Hepatocyte (in vitro differentiated cells): ENCODE data around the gene DIS3L2. TPM values are rescaled to one million over a fixed set of nuclear protein-coding genes. Genes with fewer than 3 reads are reported as not detected.

Experiments
- DNase-seq: peaks from one replicate; pipeline ENCODE4 v3.0.0-alpha.2; 2016; ENCODE audit warnings: low spot score
- H2AFZ ChIP-seq: fragments of 200-600 bp; sonication (generic); 2 replicates; pipeline ENCODE4 v1.6.0; 2016; ENCODE audit warnings: antibody characterized with exemption, mild to moderate bottlenecking
- H3K27ac ChIP-seq: fragments of 200-600 bp; sonication (generic); 2 replicates; pipeline ENCODE4 v1.5.1; 2016; ENCODE audit warnings: mild to moderate bottlenecking
- H3K27me3 ChIP-seq: fragments of 200-600 bp; sonication (generic); 2 replicates; pipeline ENCODE4 v1.6.1; 2016
- H3K36me3 ChIP-seq: fragments of 200-600 bp; sonication (generic); replicated peaks from 2 replicates; pipeline ENCODE4 v1.5.1; 2016; ENCODE audit warnings: low read depth; ENCODE audit not compliant: insufficient read depth
- H3K4me1 ChIP-seq: fragments of 200-600 bp; sonication (generic); 2 replicates; pipeline ENCODE4 v1.5.1; 2016; ENCODE audit warnings: mild to moderate bottlenecking, moderate library complexity; ENCODE audit not compliant: insufficient read depth
- H3K4me2 ChIP-seq: fragments of 200-600 bp; sonication (generic); 2 replicates; pipeline ENCODE4 v1.6.0; 2016
- H3K4me3 ChIP-seq: fragments of 200-600 bp; sonication (generic); 2 replicates; pipeline ENCODE4 v1.5.1; 2016; ENCODE audit warnings: mild to moderate bottlenecking
- H3K79me2 ChIP-seq: fragments of 200-600 bp; sonication (generic); 2 replicates; pipeline ENCODE4 v1.6.0; 2017; ENCODE audit warnings: mild to moderate bottlenecking
- H3K9me2 ChIP-seq: fragments of 200-600 bp; sonication (generic); replicated peaks from 2 replicates; pipeline ENCODE4 v1.6.0; 2017; ENCODE audit warnings: mild to moderate bottlenecking; ENCODE audit not compliant: insufficient read depth
- H3K9me3 ChIP-seq: fragments of 200-600 bp; sonication (generic); 2 replicates; pipeline ENCODE4 v1.5.1; 2016; ENCODE audit warnings: low read depth, mild to moderate bottlenecking
- H4K20me1 ChIP-seq: fragments of 200-600 bp; sonication (generic); 2 replicates; pipeline ENCODE4 v1.6.0; 2016; ENCODE audit warnings: mild to moderate bottlenecking; ENCODE audit not compliant: insufficient read depth, poor library complexity, severe bottlenecking
- CTCF ChIP-seq: fragments of 200-600 bp; sonication (generic); IDR thresholded peaks from 2 replicates; pipeline ENCODE4 v1.5.1; 2016; ENCODE audit warnings: antibody characterized with exemption, mild to moderate bottlenecking; ENCODE audit not compliant: poor library complexity
- EZH2 ChIP-seq: fragments of 200-600 bp; sonication (generic); IDR thresholded peaks from 2 replicates; pipeline ENCODE4 v1.6.1; 2016; ENCODE audit warnings: antibody characterized with exemption, mild to moderate bottlenecking, borderline replicate concordance
- EZH2phosphoT487 ChIP-seq: fragments of 200-600 bp; sonication (generic); IDR thresholded peaks from one replicate; pipeline ENCODE4 v1.6.1; 2018; ENCODE audit warnings: antibody characterized with exemption, mild to moderate bottlenecking, low read depth, moderate library complexity; ENCODE audit not compliant: unreplicated experiment, severe bottlenecking
- WGBS: methylation state at CpG from one replicate; pipeline ENCODE4 v1.1.6; 2016; ENCODE audit warnings: low lambda C conversion rate; ENCODE audit errors: missing lambda C conversion rate; 5-methylcytosine and 5-hydroxymethylcytosine counted together
- polyA plus RNA-seq: library from polyadenylated mRNA; unstranded; fragments of >200 nt; fragmentation: Nextera tagmentation; extraction: Ambion mirVana; gene quantifications from 2 replicates; pipeline ENCODE4 v1.2.1, GENCODE V29; 2016
- total RNA-seq: library from RNA; depleted of rRNA; stranded (reverse); fragments of >200 nt; gene quantifications from 2 replicates; pipeline ENCODE4 v1.2.3, GENCODE V29; 2014

The DIS3L2 gene
- total and polyA plus RNA-seq, 2 experiments from 2014 or later, result 19.5 to 20.0 TPM

- H3K79me2 ChIP-seq, result no peaks in the 10 kb centered on the region
- 97% methylated on average over 2 of the region's 2 CpGs for WGBS
- no peak overlapping the region for H3K4me2 ChIP-seq
- H3K9me3 ChIP-seq, result no peaks in the 10 kb centered on the region
- H3K4me1 ChIP-seq, result no peaks in the 10 kb centered on the region
- no peaks in the 10 kb centered on the region for H3K27me3 ChIP-seq
- H4K20me1 ChIP-seq, result no peaks in the 10 kb centered on the region
- no peaks in the 10 kb centered on the region for H3K9me2 ChIP-seq
- H3K27ac ChIP-seq, result no peak overlapping the region
- H3K36me3 ChIP-seq, result no peaks in the 10 kb centered on the region
- H2AFZ ChIP-seq, result no peak overlapping the region
- TF ChIP-seq EZH2 (no peak), CTCF (no peak), EZH2phosphoT487 (no peak)
- no peak overlapping the region for H3K4me3 ChIP-seq
- DNase-seq, result no peak
These were observed 178.5 kb downstream of the DIS3L2 start for GRCh38 chr2:232139786-232140562.

- Histone ChIP-seq H3K4me3 (no peak overlapping the region), H4K20me1 (no peaks in the 10 kb centered on the region), H3K27ac (no peak overlapping the region), H3K36me3 (no peaks in the 10 kb centered on the region), H3K4me2 (no peak overlapping the region), H3K9me3 (no peaks in the 10 kb centered on the region), H3K9me2 (no peaks in the 10 kb centered on the region), H3K4me1 (no peaks in the 10 kb centered on the region), H2AFZ (no peak overlapping the region), H3K79me2 (no peaks in the 10 kb centered on the region), H3K27me3 (no peaks in the 10 kb centered on the region)
- WGBS, result 100% methylated on average over 1 of the region's 1 CpG
- no peak for DNase-seq
- TF ChIP-seq CTCF (no peak), EZH2 (no peak), EZH2phosphoT487 (no peak)
These were observed 180.1 kb downstream of the DIS3L2 start for GRCh38 chr2:232141591-232141990.

GRCh38 chr2:232142049-232142448, 180.5 kb downstream of the DIS3L2 start:
- H2AFZ ChIP-seq, result no peak overlapping the region
- no peaks in the 10 kb centered on the region for H3K9me2 ChIP-seq
- no peak overlapping the region for H3K4me3 ChIP-seq
- no peak for TF ChIP-seq EZH2phosphoT487
- TF ChIP-seq CTCF, result peak; percentile 78
- no peak for TF ChIP-seq EZH2
- 45% methylated on average over 3 of the region's 3 CpGs for WGBS
- H4K20me1 ChIP-seq, result no peaks in the 10 kb centered on the region
- H3K27ac ChIP-seq, result no peak overlapping the region
- no peaks in the 10 kb centered on the region for H3K36me3 ChIP-seq
- H3K4me2 ChIP-seq, result no peak overlapping the region
- H3K9me3 ChIP-seq, result no peaks in the 10 kb centered on the region
- no peaks in the 10 kb centered on the region for H3K27me3 ChIP-seq
- DNase-seq, result peak; percentile 41
- no peaks in the 10 kb centered on the region for H3K4me1 ChIP-seq
- H3K79me2 ChIP-seq, result no peaks in the 10 kb centered on the region
